ENCODE data around the gene HS2ST1.

HS2ST1 gene

GRCh38 chr1:86914998-86915736 is 732 bp downstream of the HS2ST1 start (continued):
- TF ChIP-seq, protein P1, sequence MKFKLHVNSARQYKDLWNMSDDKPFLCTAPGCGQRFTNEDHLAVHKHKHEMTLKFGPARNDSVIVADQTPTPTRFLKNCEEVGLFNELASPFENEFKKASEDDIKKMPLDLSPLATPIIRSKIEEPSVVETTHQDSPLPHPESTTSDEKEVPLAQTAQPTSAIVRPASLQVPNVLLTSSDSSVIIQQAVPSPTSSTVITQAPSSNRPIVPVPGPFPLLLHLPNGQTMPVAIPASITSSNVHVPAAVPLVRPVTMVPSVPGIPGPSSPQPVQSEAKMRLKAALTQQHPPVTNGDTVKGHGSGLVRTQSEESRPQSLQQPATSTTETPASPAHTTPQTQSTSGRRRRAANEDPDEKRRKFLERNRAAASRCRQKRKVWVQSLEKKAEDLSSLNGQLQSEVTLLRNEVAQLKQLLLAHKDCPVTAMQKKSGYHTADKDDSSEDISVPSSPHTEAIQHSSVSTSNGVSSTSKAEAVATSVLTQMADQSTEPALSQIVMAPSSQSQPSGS (tag by site-specific recombination; IDR thresholded peaks at IDR 0.05; ENCODE audit: low read depth), result no peak
- TF ChIP-seq HIC1 (tag by site-specific recombination; IDR thresholded peaks at IDR 0.05) (no peak), ZNF768 (tag by site-specific recombination; IDR thresholded peaks at IDR 0.05) (no peak), EGR2 (tag by site-specific recombination; IDR thresholded peaks at IDR 0.05; ENCODE audit: low read depth) (no peak), MYNN (tag by site-specific recombination; IDR thresholded peaks at IDR 0.05; ENCODE audit: borderline replicate concordance) (no peak), ZNF138 (tag by site-specific recombination; IDR thresholded peaks at IDR 0.05; ENCODE audit: borderline replicate concordance) (no peak), PRDM4 (tag by site-specific recombination; IDR thresholded peaks at IDR 0.05) (peak; percentile 8; the same call in 1 of the 2 replicates), GLIS1 (tag by site-specific recombination; IDR thresholded peaks at IDR 0.05) (0 out of 2 replicates have a peak, but pooled peaks have one; percentile 1), BCL11B (tag by site-specific recombination; IDR thresholded peaks at IDR 0.05; ENCODE audit: low read depth) (no peak), AEBP2 (tag by site-specific recombination; IDR thresholded peaks at IDR 0.05; ENCODE audit: borderline replicate concordance) (no peak), ZBTB48 (tag by site-specific recombination; IDR thresholded peaks at IDR 0.05) (no peak), ZNF626 (tag by site-specific recombination; IDR thresholded peaks at IDR 0.05) (no peak), ZNF510 (tag by site-specific recombination; IDR thresholded peaks at IDR 0.05; ENCODE audit: insufficient replicate concordance) (no peak), ZNF76 (tag by site-specific recombination; IDR thresholded peaks at IDR 0.05; ENCODE audit: borderline replicate concordance, low read depth) (no peak), ZIC2 (tag by site-specific recombination; IDR thresholded peaks at IDR 0.05) (0 out of 2 replicates have a peak, but pooled peaks have one; percentile 5), ZNF23 (tag by site-specific recombination; IDR thresholded peaks at IDR 0.05; ENCODE audit: borderline replicate concordance) (no peak), ZFP41 (tag by site-specific recombination; IDR thresholded peaks at IDR 0.05; ENCODE audit: borderline replicate concordance) (no peak), TRIM28 (IDR thresholded peaks at IDR 0.05; ENCODE audit: borderline replicate concordance, low read length) (peak; percentile 48; the same call in 1 of the 2 replicates), SP3 (tag by site-specific recombination; IDR thresholded peaks at IDR 0.05) (no peak), KLF16 (tag by site-specific recombination; IDR thresholded peaks at IDR 0.05) (peak; percentile 31; the same call in 1 of the 2 replicates), ZBTB1 (tag by site-specific recombination; IDR thresholded peaks at IDR 0.05) (no peak), HOXA7 (CRISPR knock-in tag; IDR thresholded peaks at IDR 0.05; ENCODE audit: borderline replicate concordance) (no peak), ZNF239 (tag by site-specific recombination; IDR thresholded peaks at IDR 0.05) (no peak), RBAK (tag by site-specific recombination; IDR thresholded peaks at IDR 0.05) (no peak), ZNF10 (tag by site-specific recombination; IDR thresholded peaks at IDR 0.05) (no peak)
- TF ChIP-seq, protein P2, sequence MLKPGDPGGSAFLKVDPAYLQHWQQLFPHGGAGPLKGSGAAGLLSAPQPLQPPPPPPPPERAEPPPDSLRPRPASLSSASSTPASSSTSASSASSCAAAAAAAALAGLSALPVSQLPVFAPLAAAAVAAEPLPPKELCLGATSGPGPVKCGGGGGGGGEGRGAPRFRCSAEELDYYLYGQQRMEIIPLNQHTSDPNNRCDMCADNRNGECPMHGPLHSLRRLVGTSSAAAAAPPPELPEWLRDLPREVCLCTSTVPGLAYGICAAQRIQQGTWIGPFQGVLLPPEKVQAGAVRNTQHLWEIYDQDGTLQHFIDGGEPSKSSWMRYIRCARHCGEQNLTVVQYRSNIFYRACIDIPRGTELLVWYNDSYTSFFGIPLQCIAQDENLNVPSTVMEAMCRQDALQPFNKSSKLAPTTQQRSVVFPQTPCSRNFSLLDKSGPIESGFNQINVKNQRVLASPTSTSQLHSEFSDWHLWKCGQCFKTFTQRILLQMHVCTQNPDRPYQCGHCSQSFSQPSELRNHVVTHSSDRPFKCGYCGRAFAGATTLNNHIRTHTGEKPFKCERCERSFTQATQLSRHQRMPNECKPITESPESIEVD (tag by site-specific recombination; IDR thresholded peaks at IDR 0.05), result no peak
- TF ChIP-seq, protein P3, sequence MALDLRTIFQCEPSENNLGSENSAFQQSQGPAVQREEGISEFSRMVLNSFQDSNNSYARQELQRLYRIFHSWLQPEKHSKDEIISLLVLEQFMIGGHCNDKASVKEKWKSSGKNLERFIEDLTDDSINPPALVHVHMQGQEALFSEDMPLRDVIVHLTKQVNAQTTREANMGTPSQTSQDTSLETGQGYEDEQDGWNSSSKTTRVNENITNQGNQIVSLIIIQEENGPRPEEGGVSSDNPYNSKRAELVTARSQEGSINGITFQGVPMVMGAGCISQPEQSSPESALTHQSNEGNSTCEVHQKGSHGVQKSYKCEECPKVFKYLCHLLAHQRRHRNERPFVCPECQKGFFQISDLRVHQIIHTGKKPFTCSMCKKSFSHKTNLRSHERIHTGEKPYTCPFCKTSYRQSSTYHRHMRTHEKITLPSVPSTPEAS (tag by site-specific recombination; IDR thresholded peaks at IDR 0.05), result no peak
- TF ChIP-seq, protein P4, sequence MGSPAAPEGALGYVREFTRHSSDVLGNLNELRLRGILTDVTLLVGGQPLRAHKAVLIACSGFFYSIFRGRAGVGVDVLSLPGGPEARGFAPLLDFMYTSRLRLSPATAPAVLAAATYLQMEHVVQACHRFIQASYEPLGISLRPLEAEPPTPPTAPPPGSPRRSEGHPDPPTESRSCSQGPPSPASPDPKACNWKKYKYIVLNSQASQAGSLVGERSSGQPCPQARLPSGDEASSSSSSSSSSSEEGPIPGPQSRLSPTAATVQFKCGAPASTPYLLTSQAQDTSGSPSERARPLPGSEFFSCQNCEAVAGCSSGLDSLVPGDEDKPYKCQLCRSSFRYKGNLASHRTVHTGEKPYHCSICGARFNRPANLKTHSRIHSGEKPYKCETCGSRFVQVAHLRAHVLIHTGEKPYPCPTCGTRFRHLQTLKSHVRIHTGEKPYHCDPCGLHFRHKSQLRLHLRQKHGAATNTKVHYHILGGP (tag by site-specific recombination; IDR thresholded peaks at IDR 0.05), result no peak
